Measurements from ENCODE around the gene F8.

DNA sequence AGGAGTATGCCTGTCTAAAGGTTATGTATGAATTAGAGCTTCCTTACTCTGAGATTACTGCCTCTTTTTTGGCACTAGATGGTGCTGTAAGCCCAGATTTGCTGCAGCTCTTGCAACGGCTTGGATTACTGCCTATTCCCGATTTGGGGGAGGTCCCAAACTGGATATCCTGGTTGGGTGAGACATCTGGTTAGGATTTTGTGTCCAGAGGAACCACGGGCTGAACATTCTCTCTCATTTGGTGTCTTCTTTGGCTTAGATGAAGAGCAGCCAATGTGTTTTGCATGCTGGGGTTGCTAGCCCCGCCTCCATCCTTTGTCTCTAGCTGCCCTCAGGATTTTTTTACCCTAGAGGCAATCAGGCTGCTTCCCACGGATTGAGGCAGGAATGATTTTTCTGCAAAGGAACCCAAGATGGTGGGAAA is 104.5 kb downstream of the F8 start:
- TF ChIP-seq EP300 (IDR thresholded peaks at IDR 0.05; ENCODE audit: borderline replicate concordance) (no peak), REST (IDR thresholded peaks at IDR 0.05; ENCODE audit: low read depth) (no peak)
